ENCODE measurements around the gene DSCAM.

GRCh38 chr21:40851749-40852148, 4.8 kb upstream of the DSCAM start:
- TF ChIP-seq CTCF (IDR thresholded peaks at IDR 0.05; ENCODE audit: low read length) (no peak), EZH2 (IDR thresholded peaks at IDR 0.05; ENCODE audit: borderline replicate concordance, low read length) (no peak)

Data from OCI-LY1 (cell line).